HG02943 (cell line): ENCODE results near the gene DNPEP.

Source experiments
- ATAC-seq: cut with Tn5 transposase; IDR thresholded peaks from one replicate; pipeline ENCODE4 v1.9.1; 2021; ENCODE audit warnings: mild to moderate bottlenecking, low read depth, moderate library complexity; ENCODE audit not compliant: unreplicated experiment

The DNPEP gene

GRCh38 chr2:219368690-219369191, 19.0 kb downstream of the DNPEP start:
- ATAC-seq, result no peak

- ATAC-seq, result peak; percentile 65
Observed at GRCh38 chr2:219362524-219363164, 25.1 kb downstream of the DNPEP start.

- ATAC-seq, result no peak
Observed at GRCh38 chr2:219362072-219362471, 25.6 kb downstream of the DNPEP start.

- no peak for ATAC-seq
Observed at GRCh38 chr2:219358170-219359075, 29.3 kb downstream of the DNPEP start.

GRCh38 chr2:219356834-219357233, 30.9 kb downstream of the DNPEP start:
- no peak for ATAC-seq

GRCh38 chr2:219354582-219354981, 33.1 kb downstream of the DNPEP start:
- ATAC-seq, result no peak

- no peak for ATAC-seq
Observed at GRCh38 chr2:219353129-219353528, 34.6 kb downstream of the DNPEP start.

- no peak for ATAC-seq
Observed at GRCh38 chr2:219352448-219353023, 35.2 kb downstream of the DNPEP start.

GRCh38 chr2:219350710-219351221, 36.9 kb downstream of the DNPEP start:
- no peak for ATAC-seq

GRCh38 chr2:219350215-219350614, 37.5 kb downstream of the DNPEP start:
- no peak for ATAC-seq

- no peak for ATAC-seq
Observed at GRCh38 chr2:219344751-219345430, 42.8 kb downstream of the DNPEP start.

- no peak for ATAC-seq
Observed at GRCh38 chr2:219335373-219335786, 52.3 kb downstream of the DNPEP start.

GRCh38 chr2:219334076-219334475, 53.6 kb downstream of the DNPEP start:
- no peak for ATAC-seq

- ATAC-seq, result no peak
Observed at GRCh38 chr2:219332542-219332941, 55.2 kb downstream of the DNPEP start, which contains the start of gene RESP18. Gene RESP18 (minus strand): TSS chr2:219332744.

GRCh38 chr2:219331560-219332213, 56.0 kb downstream of the DNPEP start:
- ATAC-seq, result no peak

GRCh38 chr2:219327719-219328118, 60.0 kb downstream of the DNPEP start:
- ATAC-seq, result no peak

- ATAC-seq, result no peak
Observed at GRCh38 chr2:219325657-219326315, 61.9 kb downstream of the DNPEP start.

- ATAC-seq, result no peak
Observed at GRCh38 chr2:219325136-219325535, 62.6 kb downstream of the DNPEP start.

GRCh38 chr2:219323434-219323833, 64.3 kb downstream of the DNPEP start:
- ATAC-seq, result no peak
